Measurements from ENCODE around the gene FNDC8.
"Not testable (repeated sequence)": the region's sequence is repeated elsewhere in the genome, so short reads cannot be mapped to it uniquely, and the experiment has no call there.

Gene FNDC8

GRCh38 chr17:35138218-35138617 is 16.8 kb downstream of the FNDC8 start:
- Mint-ChIP-seq H3K36me3 (ENCODE audit: insufficient read depth) (peaks cover 31% of the 10 kb centered on the region), H3K27ac (peak overlapping the region in 1 of 2 donors; percentile 80), H3K4me1 (ENCODE audit: low read depth in 2 of 2) (peaks cover 4 to 6% of the 10 kb centered on the region in 2 donors), H3K9me3 (no peaks in the 10 kb centered on the region), H3K4me3 (no peak overlapping the region), H3K27me3 (no peaks in the 10 kb centered on the region)
- ATAC-seq (replicated peaks) (no peak), DNase-seq (no peak)

DNA sequence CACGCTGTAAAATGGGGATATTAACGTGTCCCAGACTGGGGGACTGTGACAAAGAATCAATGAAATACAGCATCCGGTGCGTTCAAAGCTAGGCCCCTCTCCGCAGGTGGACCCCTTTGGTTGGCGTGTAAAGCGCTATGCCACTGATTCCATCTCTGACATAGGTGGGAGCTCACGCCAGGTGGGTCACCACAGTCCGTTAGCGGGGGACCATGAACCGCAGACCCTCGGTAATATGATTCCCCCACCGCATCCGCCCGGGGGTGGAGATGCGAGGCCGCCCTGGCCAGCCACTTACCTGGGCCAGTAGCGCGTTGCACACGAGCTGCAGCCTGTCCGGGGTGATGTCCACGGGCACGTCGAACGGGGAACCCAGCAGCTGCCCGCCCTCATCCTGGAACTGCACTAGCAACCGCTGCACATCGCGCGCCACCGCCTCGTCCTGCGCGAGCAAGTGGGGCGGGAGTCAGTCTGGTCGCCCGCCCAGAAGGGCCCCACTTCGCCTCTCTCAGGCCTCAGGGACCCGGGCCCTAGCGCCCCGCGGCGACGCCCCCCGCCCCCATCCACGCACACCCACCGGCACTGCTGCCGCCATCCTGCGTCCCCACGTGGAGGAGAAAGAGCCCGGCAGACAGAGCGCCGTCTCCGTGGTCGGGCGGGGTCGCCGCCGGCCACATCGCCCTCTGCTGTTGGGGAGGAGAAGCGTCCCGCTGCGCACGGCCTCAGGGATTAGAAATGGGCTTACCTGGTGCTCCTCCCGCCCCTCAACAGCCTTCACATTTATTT is 20.5 kb downstream of the FNDC8 start, which contains the start of gene NLE1:
NLE1 (minus strand) TSS at position 623 of the 786 bp plus-strand sequence; CDS start at position 595, 28 bp downstream.
- peaks cover 7% of the 10 kb centered on the region for H3K36me3 Mint-ChIP-seq (ENCODE audit: insufficient read depth)
- ATAC-seq (replicated peaks) (peak; percentile 95), DNase-seq (peak; percentile 86 to 92 (median 89))
- peak within 1 kb of the TSS; percentile 66 to 85 for H3K27ac Mint-ChIP-seq
- H3K4me1 Mint-ChIP-seq (ENCODE audit: low read depth in 2 of 2), result peaks cover 3 to 10% of the 10 kb centered on the region in 2 donors
- H3K4me3 Mint-ChIP-seq, result peak within 1 kb of the TSS; percentile 75 to 80
- no peaks in the 10 kb centered on the region for H3K27me3 Mint-ChIP-seq
- no peaks in the 10 kb centered on the region for H3K9me3 Mint-ChIP-seq

DNA sequence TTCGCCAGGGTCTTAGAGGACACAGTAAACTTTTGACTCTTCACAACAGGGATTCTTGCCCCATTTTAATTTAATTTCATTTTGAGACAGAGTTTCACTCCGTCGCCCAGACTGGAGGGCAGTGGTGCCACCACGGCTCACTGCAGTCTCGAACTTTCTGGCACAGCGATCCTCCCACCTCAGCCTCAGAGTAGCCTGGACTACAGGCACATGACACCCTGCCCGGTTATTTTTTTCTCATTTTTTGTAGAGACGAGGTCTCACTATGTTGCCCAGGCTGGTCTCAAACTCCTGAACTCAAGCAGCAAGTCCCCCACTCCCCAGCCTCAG is 21.0 kb downstream of the FNDC8 start:
- peak overlapping the region; percentile 75 to 80 for H3K4me3 Mint-ChIP-seq
- ATAC-seq (replicated peaks), result no peak
- H3K27ac Mint-ChIP-seq, result peak overlapping the region; percentile 66 to 85
- H3K36me3 Mint-ChIP-seq (ENCODE audit: insufficient read depth), result peaks cover 7% of the 10 kb centered on the region
- no peaks in the 10 kb centered on the region for H3K27me3 Mint-ChIP-seq
- H3K9me3 Mint-ChIP-seq, result no peaks in the 10 kb centered on the region
- peaks cover 3 to 10% of the 10 kb centered on the region in 2 donors for H3K4me1 Mint-ChIP-seq (ENCODE audit: low read depth in 2 of 2)
- no peak for DNase-seq

DNA sequence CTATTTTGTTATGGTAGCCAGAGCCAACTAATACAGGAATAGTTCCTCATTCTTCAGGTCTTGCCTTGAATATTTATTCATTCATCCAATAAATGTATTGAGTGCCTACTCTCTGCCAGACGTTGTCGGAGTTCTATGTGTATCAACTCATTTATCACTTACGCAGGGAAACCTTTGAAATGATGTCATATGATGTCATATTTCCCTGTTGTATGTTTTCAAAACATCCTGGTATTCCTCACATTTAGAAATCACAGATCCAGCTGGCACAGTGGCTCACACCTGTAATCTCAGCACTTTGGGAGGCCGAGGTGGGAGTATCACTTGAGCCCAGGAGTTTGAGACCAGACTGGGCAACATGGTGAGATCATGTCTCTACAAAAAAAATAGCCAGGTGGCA is 23.4 kb downstream of the FNDC8 start:
- H3K4me1 Mint-ChIP-seq (ENCODE audit: low read depth in 2 of 2), result peaks cover 3 to 6% of the 10 kb centered on the region in 2 donors
- no peaks in the 10 kb centered on the region for H3K36me3 Mint-ChIP-seq (ENCODE audit: insufficient read depth)
- DNase-seq (no peak), ATAC-seq (replicated peaks) (no peak)
- H3K4me3 Mint-ChIP-seq, result no peak overlapping the region
- H3K9me3 Mint-ChIP-seq, result no peaks in the 10 kb centered on the region
- no peak overlapping the region for H3K27ac Mint-ChIP-seq
- no peaks in the 10 kb centered on the region for H3K27me3 Mint-ChIP-seq

- DNase-seq (no peak), ATAC-seq (replicated peaks) (no peak)
- no peak overlapping the region for H3K27ac Mint-ChIP-seq
- no peak overlapping the region for H3K4me3 Mint-ChIP-seq
- peaks cover 3 to 6% of the 10 kb centered on the region in 2 donors for H3K4me1 Mint-ChIP-seq (ENCODE audit: low read depth in 2 of 2)
- H3K27me3 Mint-ChIP-seq, result no peaks in the 10 kb centered on the region
- H3K9me3 Mint-ChIP-seq, result no peaks in the 10 kb centered on the region
- no peaks in the 10 kb centered on the region for H3K36me3 Mint-ChIP-seq (ENCODE audit: insufficient read depth)
Measured at GRCh38 chr17:35146214-35146833, 24.9 kb downstream of the FNDC8 start.

DNA sequence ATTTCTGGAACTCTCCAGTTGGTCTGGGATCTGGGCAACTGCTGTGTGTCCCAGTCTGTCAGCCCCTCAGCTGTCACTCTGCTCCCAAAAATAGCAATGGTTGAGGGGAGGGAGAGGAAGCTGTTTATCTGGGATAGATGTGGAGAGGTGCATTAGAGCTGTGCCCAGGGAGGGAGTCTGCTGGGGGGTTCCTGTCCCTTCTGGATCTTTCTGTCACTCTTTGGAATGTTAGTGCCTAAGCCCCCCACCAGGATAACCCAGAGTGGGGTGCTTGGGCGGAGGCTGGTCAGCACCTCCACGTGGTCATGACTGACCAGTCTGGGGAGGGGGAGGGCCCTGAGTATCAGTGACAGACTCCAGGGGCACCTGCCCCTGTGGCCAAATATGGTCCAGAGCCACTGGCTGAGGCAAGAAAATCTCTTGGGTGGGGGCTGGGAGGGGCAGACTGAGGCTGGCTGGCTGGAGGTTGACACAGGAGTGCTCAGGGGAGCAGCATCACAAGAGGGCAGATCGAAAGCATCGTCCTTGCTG is 26.0 kb downstream of the FNDC8 start, which contains the start of gene UNC45B:
UNC45B (plus strand) TSS at position 443 of the 531 bp plus-strand sequence. CDS start 447 bp downstream, outside the sequence.
- Mint-ChIP-seq H3K4me3 (no peak within 1 kb of the TSS), H3K9me3 (no peaks in the 10 kb centered on the region), H3K27me3 (no peaks in the 10 kb centered on the region), H3K36me3 (ENCODE audit: insufficient read depth) (no peaks in the 10 kb centered on the region), H3K4me1 (ENCODE audit: low read depth in 2 of 2) (peaks cover 0 to 6% of the 10 kb centered on the region in 2 donors), H3K27ac (peak within 1 kb of the TSS; percentile 44 to 51)
- ATAC-seq (replicated peaks) (no peak), DNase-seq (no peak)

DNA sequence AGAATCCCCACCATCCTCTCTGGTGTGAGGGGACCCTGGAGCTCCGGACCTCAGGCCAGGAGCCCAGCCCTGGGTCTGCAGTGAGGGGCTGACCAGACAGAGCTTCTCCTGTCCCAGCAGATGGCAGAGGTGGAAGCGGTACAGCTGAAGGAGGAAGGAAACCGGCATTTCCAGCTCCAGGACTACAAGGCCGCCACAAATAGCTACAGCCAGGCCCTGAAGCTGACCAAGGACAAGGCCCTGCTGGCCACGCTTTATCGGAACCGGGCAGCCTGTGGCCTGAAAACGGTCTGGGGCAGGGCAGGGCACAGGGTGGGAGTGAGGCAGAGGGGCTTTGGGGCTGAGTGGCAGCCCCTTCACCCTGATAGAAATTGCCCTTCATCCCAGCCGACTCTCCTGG is 26.7 kb downstream of the FNDC8 start:
- ATAC-seq (replicated peaks) (no peak), DNase-seq (no peak)
- H3K4me1 Mint-ChIP-seq (ENCODE audit: low read depth in 2 of 2), result peaks cover 0 to 6% of the 10 kb centered on the region in 2 donors
- H3K4me3 Mint-ChIP-seq, result no peak overlapping the region
- peak overlapping the region in 1 of 2 donors; percentile 51 for H3K27ac Mint-ChIP-seq
- no peaks in the 10 kb centered on the region for H3K27me3 Mint-ChIP-seq
- no peaks in the 10 kb centered on the region for H3K9me3 Mint-ChIP-seq
- H3K36me3 Mint-ChIP-seq (ENCODE audit: insufficient read depth), result no peaks in the 10 kb centered on the region

DNA sequence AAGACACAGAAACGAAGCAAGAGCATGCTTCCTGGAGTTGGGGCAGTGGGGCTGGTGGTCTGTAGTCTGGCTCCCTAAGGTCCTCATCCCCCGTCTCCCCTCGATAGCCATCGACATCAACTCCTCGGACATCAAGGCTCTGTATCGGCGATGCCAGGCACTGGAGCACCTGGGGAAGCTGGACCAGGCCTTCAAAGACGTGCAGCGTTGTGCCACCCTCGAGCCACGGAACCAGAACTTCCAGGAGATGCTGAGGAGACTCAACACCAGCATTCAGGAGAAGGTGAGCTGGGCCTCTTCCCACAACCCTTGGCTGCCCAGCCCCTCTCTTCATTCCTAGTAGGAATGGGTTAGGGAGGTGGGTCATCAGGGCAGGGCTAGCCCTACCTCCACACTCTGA is 28.5 kb downstream of the FNDC8 start:
- H3K27me3 Mint-ChIP-seq, result no peaks in the 10 kb centered on the region
- no peak for DNase-seq
- no peak for ATAC-seq (replicated peaks)
- no peak overlapping the region for H3K27ac Mint-ChIP-seq
- no peak overlapping the region for H3K4me3 Mint-ChIP-seq
- no peaks in the 10 kb centered on the region for H3K9me3 Mint-ChIP-seq
- H3K4me1 Mint-ChIP-seq (ENCODE audit: low read depth in 2 of 2), result no peaks in the 10 kb centered on the region
- no peaks in the 10 kb centered on the region for H3K36me3 Mint-ChIP-seq (ENCODE audit: insufficient read depth)

GRCh38 chr17:35151080-35151479 is 29.7 kb downstream of the FNDC8 start:
- DNase-seq; H3K27me3 Mint-ChIP-seq; H3K36me3 Mint-ChIP-seq (ENCODE audit: insufficient read depth); ATAC-seq (replicated peaks); H3K27ac Mint-ChIP-seq; H3K4me3 Mint-ChIP-seq; H3K9me3 Mint-ChIP-seq; H3K4me1 Mint-ChIP-seq (ENCODE audit: low read depth in 2 of 2): not testable (repeated sequence)

GRCh38 chr17:35152421-35153140 is 31.2 kb downstream of the FNDC8 start:
- DNase-seq, result no peak
- Mint-ChIP-seq H3K4me3 (no peak overlapping the region), H3K9me3 (no peaks in the 10 kb centered on the region)

GRCh38 chr17:35154196-35155165 is 33.1 kb downstream of the FNDC8 start:
- H3K27ac Mint-ChIP-seq, result no peak overlapping the region
- no peak for DNase-seq

More at GRCh38 chr17:35152421-35153140, 31.2 kb downstream of the FNDC8 start:
- H3K27ac Mint-ChIP-seq, result no peak overlapping the region
- H3K27me3 Mint-ChIP-seq, result no peaks in the 10 kb centered on the region
- H3K36me3 Mint-ChIP-seq (ENCODE audit: insufficient read depth), result no peaks in the 10 kb centered on the region
- no peaks in the 10 kb centered on the region for H3K4me1 Mint-ChIP-seq (ENCODE audit: low read depth in 2 of 2)
- no peak for ATAC-seq (replicated peaks)

DNA sequence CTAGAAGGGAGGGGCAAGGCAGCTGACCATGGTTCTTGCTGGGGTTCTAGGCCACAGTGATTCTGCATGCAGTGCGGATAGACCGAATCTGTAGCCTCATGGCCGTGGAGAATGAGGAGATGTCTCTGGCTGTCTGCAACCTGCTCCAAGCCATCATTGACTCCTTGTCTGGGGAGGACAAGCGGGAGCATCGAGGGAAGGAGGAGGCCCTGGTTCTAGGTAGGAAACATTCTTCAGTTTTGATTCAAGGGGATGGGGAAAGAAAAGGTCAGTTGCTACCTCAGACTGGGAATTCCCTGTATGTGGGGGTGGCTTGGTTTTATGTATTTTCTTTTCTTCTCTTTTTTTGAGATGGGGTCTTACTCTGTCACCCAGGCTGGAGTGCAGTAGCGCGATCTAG is 33.8 kb downstream of the FNDC8 start:
- no peak for ATAC-seq (replicated peaks)
- Mint-ChIP-seq H3K4me1 (ENCODE audit: low read depth in 2 of 2) (peaks cover 6 to 11% of the 10 kb centered on the region in 2 donors), H3K4me3 (no peak overlapping the region), H3K36me3 (ENCODE audit: insufficient read depth) (peaks cover under 1% of the 10 kb centered on the region), H3K9me3 (no peaks in the 10 kb centered on the region), H3K27me3 (no peaks in the 10 kb centered on the region), H3K27ac (no peak overlapping the region)
- no peak for DNase-seq

More at GRCh38 chr17:35154196-35155165, 33.1 kb downstream of the FNDC8 start:
- H3K36me3 Mint-ChIP-seq (ENCODE audit: insufficient read depth), result no peaks in the 10 kb centered on the region
- ATAC-seq (replicated peaks), result no peak
- peaks cover 0 to 3% of the 10 kb centered on the region in 2 donors for H3K4me1 Mint-ChIP-seq (ENCODE audit: low read depth in 2 of 2)
- no peak overlapping the region for H3K4me3 Mint-ChIP-seq
- no peaks in the 10 kb centered on the region for H3K9me3 Mint-ChIP-seq
- no peaks in the 10 kb centered on the region for H3K27me3 Mint-ChIP-seq

Data from effector memory CD8-positive, alpha-beta T cell (primary cell).